ENCODE measurements around the gene UBE2L6.

Gene UBE2L6

DNA sequence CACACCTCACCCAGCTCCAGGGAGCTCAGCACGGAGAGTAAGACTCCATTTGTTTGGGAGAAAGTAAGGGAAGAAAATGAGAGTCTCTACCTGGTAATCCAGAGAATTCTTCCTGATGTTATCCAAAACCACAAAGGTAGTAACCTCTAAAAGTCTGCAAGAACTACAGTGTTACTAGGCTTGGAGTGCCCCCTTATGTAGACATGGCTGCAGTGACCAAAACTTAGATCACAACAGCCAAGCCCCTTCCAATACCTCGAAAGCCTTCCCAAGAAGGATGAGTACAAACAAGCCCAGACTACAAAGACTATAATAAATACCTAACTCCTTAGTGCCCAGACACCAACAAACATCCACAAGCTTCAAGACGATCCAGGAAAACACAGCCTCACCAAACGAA, 4.9 kb downstream of the UBE2L6 start:
- Histone ChIP-seq H3K4me1 (ENCODE audit: control insufficient read depth, insufficient read depth, low read length) (peaks cover 6% of the 10 kb centered on the region), H3K4me3 (ENCODE audit: low read depth, low read length) (no peak overlapping the region), H3K9me3 (ENCODE audit: control insufficient read depth, insufficient read depth, low read length) (no peaks in the 10 kb centered on the region), H3K9ac (ENCODE audit: low read depth, low read length) (no peak overlapping the region), H3K27me3 (ENCODE audit: control insufficient read depth, insufficient read depth, low read length) (no peaks in the 10 kb centered on the region), H3K36me3 (ENCODE audit: control insufficient read depth, insufficient read depth, low read length) (no peaks in the 10 kb centered on the region)

DNA sequence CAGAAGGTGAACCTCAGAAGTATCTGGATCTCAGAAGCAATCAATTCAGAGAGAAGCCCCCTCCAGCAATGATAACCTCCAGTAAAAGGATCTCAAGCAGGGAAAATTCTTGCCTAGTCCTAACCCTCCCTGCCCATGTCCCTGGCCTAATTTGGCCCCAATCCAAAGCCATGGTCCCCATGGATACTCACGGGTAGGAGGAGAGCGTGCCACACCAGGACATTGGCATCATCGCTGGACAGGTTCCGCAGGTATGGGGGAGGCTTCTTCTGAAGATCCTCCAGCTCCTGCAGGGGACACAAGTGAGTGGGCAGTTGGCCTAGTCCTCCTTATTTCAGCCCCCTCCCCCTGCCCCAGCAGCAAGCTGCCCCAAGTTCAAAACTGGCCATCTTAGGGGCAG, 7.3 kb downstream of the UBE2L6 start:
- no peaks in the 10 kb centered on the region for H3K9me3 ChIP-seq (ENCODE audit: control insufficient read depth, insufficient read depth, low read length)
- no peaks in the 10 kb centered on the region for H3K4me1 ChIP-seq (ENCODE audit: control insufficient read depth, insufficient read depth, low read length)
- no peaks in the 10 kb centered on the region for H3K36me3 ChIP-seq (ENCODE audit: control insufficient read depth, insufficient read depth, low read length)
- H3K4me3 ChIP-seq (ENCODE audit: low read depth, low read length), result no peak overlapping the region
- no peaks in the 10 kb centered on the region for H3K27me3 ChIP-seq (ENCODE audit: control insufficient read depth, insufficient read depth, low read length)
- H3K9ac ChIP-seq (ENCODE audit: low read depth, low read length), result no peak overlapping the region

DNA sequence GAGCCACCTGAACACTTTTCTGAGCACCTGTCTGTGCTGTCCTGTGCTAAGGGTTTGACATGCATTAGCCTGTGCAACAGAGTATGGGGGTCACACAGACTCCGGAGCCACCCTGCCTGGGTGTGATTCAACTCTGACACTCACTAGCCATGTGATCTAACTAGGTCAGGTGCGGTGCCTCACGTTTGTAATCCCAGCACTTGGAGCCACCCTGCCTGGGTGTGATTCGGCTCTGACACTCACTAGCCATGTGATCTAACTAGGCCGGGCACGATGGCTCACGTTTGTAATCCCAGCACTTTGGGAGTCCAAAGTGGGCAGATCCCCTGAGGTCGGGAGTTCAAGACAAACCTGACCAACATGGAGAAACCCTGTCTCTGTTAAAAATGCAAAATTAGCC, 11.4 kb downstream of the UBE2L6 start:
- Histone ChIP-seq H3K4me1 (ENCODE audit: control insufficient read depth, insufficient read depth, low read length) (no peaks in the 10 kb centered on the region), H3K27me3 (ENCODE audit: control insufficient read depth, insufficient read depth, low read length) (no peaks in the 10 kb centered on the region), H3K36me3 (ENCODE audit: control insufficient read depth, insufficient read depth, low read length) (peaks cover 16% of the 10 kb centered on the region), H3K9me3 (ENCODE audit: control insufficient read depth, insufficient read depth, low read length) (no peaks in the 10 kb centered on the region), H3K4me3 (ENCODE audit: low read depth, low read length) (no peak overlapping the region), H3K9ac (ENCODE audit: low read depth, low read length) (no peak overlapping the region)

DNA sequence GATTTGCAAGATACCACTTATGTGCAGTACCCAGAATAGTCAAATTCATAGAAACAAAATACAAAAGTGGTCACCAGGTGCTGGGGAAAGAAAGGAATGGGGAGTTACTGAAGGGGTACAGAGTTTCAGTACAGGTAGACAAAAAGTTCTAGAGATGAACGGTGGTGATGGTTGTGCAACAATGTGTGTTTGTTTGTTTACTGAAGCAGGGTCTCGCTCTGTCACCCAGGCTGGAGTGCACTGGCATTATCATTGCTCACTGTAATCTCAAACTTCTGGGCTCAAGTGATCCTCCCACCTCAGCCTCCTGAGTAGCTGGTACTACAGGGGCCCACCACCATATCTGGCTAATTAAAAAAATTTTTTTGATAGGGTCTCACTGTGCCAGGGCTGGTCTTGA, 12.1 kb downstream of the UBE2L6 start:
- H3K4me1 ChIP-seq (ENCODE audit: control insufficient read depth, insufficient read depth, low read length), result no peaks in the 10 kb centered on the region
- H3K9ac ChIP-seq (ENCODE audit: low read depth, low read length), result no peak overlapping the region
- H3K27me3 ChIP-seq (ENCODE audit: control insufficient read depth, insufficient read depth, low read length), result no peaks in the 10 kb centered on the region
- no peaks in the 10 kb centered on the region for H3K9me3 ChIP-seq (ENCODE audit: control insufficient read depth, insufficient read depth, low read length)
- no peak overlapping the region for H3K4me3 ChIP-seq (ENCODE audit: low read depth, low read length)
- H3K36me3 ChIP-seq (ENCODE audit: control insufficient read depth, insufficient read depth, low read length), result peaks cover 19% of the 10 kb centered on the region

DNA sequence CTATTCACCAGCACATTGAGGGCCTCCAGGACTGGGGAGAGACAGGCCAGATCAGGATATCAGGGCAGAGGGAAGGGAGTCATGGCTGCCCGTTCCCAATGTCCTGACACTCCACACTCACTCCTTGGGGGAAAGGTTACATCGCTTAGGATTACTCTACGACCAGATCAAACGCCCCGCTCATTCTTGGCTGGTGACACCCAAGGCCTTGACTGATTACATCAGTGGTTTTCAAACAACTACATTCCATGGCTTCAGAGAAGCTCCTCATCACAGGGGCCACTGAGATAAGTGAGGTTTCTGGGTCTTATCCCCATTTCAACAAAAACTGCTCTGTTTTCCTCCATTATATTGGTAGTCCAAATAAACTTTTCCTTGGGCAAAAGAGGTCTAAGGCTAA, 15.0 kb downstream of the UBE2L6 start:
- H3K9me3 ChIP-seq (ENCODE audit: control insufficient read depth, insufficient read depth, low read length), result no peaks in the 10 kb centered on the region
- peaks cover 29% of the 10 kb centered on the region for H3K36me3 ChIP-seq (ENCODE audit: control insufficient read depth, insufficient read depth, low read length)
- H3K4me3 ChIP-seq (ENCODE audit: low read depth, low read length), result no peak overlapping the region
- H3K9ac ChIP-seq (ENCODE audit: low read depth, low read length), result no peak overlapping the region
- no peaks in the 10 kb centered on the region for H3K27me3 ChIP-seq (ENCODE audit: control insufficient read depth, insufficient read depth, low read length)
- no peaks in the 10 kb centered on the region for H3K4me1 ChIP-seq (ENCODE audit: control insufficient read depth, insufficient read depth, low read length)

DNA sequence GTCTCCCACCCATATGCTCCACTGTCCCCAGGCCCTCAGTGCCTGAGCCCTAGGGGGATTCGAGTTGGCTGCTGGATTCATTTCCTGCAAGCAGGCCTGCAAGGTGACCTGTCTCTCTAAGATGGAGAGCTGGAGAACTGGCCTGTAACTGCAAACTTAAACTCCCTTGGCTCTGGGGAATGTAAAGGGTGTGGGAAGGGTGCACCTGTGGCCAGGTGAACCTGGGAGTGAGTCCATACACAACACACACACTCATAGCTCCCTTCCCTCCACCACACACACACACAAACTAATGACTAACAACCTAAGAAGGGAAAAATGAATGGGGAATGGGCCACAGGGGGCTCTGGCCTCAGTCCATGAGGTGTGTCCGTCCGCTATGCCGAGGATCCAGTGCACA, 15.5 kb downstream of the UBE2L6 start:
- H3K27me3 ChIP-seq (ENCODE audit: control insufficient read depth, insufficient read depth, low read length), result no peaks in the 10 kb centered on the region
- H3K9ac ChIP-seq (ENCODE audit: low read depth, low read length), result no peak overlapping the region
- H3K4me1 ChIP-seq (ENCODE audit: control insufficient read depth, insufficient read depth, low read length), result no peaks in the 10 kb centered on the region
- H3K4me3 ChIP-seq (ENCODE audit: low read depth, low read length), result no peak overlapping the region
- H3K9me3 ChIP-seq (ENCODE audit: control insufficient read depth, insufficient read depth, low read length), result no peaks in the 10 kb centered on the region
- H3K36me3 ChIP-seq (ENCODE audit: control insufficient read depth, insufficient read depth, low read length), result peaks cover 29% of the 10 kb centered on the region

DNA sequence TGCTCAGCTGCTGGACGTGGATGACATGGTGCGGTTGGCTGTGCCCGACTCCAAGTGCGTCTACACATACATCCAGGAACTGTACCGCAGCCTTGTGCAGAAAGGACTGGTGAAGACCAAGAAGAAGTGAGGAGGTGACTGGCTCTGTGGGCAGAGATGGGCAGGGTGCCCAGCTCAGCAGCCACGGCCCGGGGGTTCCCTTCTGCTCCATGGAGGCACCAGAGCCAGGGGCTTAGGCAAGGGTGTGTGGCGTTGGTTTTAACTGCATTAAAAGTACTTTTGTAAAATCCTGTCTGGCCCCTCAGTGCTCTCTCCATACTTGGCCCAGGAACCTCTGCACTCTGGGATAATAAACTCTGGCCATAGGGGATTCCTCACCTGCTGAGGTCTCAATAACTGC, 17.5 kb downstream of the UBE2L6 start:
- H3K4me1 ChIP-seq (ENCODE audit: control insufficient read depth, insufficient read depth, low read length), result no peaks in the 10 kb centered on the region
- no peaks in the 10 kb centered on the region for H3K9me3 ChIP-seq (ENCODE audit: control insufficient read depth, insufficient read depth, low read length)
- H3K9ac ChIP-seq (ENCODE audit: low read depth, low read length), result no peak overlapping the region
- H3K4me3 ChIP-seq (ENCODE audit: low read depth, low read length), result no peak overlapping the region
- peaks cover 29% of the 10 kb centered on the region for H3K36me3 ChIP-seq (ENCODE audit: control insufficient read depth, insufficient read depth, low read length)
- H3K27me3 ChIP-seq (ENCODE audit: control insufficient read depth, insufficient read depth, low read length), result no peaks in the 10 kb centered on the region

DNA sequence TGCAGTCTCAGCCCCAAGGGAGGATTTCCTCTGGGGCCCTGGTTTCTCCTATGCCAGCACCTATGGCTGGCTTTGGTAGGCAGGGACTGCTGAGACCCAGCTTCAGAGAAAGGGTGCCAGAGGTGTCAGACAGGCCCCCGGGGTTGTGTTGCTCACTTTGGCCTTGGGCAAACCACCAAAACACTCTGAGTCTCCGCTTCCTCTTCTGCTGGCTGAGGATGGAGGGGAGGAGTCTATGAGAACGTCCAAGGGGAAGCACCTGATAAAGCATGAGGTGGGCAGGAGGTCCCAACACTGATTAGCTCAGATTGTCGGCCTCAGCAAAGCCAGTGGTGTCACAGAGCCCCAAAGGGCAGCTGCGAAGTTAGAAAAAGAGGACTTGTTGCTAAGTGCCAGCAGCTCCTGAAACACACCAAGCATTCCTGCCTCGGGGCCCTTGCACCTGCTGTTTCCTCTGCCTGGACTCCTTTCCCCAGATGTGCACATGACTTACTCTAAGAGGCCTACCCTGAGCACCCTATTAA, 19.6 kb downstream of the UBE2L6 start:
- Histone ChIP-seq H3K4me1 (ENCODE audit: control insufficient read depth, insufficient read depth, low read length) (peaks cover 9% of the 10 kb centered on the region), H3K4me3 (ENCODE audit: low read depth, low read length) (no peak overlapping the region), H3K9ac (ENCODE audit: low read depth, low read length) (no peak overlapping the region), H3K36me3 (ENCODE audit: control insufficient read depth, insufficient read depth, low read length) (peaks cover 19% of the 10 kb centered on the region), H3K9me3 (ENCODE audit: control insufficient read depth, insufficient read depth, low read length) (no peaks in the 10 kb centered on the region), H3K27me3 (ENCODE audit: control insufficient read depth, insufficient read depth, low read length) (no peaks in the 10 kb centered on the region)

DNA sequence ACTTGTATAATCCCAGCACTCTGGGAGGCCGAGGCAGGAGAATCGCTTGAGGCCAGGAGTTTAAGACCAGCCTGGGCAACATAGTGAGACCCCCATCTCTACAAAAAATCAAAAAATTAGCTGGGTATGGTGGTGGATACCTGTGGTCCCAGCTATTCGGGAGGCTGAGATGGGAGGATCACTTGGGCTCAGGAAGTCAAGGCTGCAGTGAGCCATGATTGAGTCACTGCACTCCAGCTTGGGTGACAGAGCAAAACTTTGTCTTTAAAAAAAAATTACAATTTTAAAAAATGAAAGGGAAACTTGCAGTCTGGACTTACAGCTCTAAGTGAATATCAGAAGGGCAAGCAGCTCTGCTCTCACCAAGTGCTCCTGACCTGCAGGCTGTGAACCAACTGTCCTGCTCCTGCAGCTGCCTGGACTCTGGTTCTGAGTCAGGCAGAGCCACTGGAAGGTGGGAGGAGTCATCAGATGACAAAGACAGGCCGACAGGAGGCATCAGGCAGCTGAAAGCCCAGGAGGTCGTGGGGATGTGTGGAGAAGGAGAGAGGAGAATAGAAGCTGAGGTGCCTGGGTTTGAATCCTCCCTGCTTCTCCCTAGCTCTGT, 20.5 kb downstream of the UBE2L6 start:
- H3K27me3 ChIP-seq (ENCODE audit: control insufficient read depth, insufficient read depth, low read length), result no peaks in the 10 kb centered on the region
- peaks cover 14% of the 10 kb centered on the region for H3K36me3 ChIP-seq (ENCODE audit: control insufficient read depth, insufficient read depth, low read length)
- H3K4me3 ChIP-seq (ENCODE audit: low read depth, low read length), result no peak overlapping the region
- no peaks in the 10 kb centered on the region for H3K9me3 ChIP-seq (ENCODE audit: control insufficient read depth, insufficient read depth, low read length)
- no peak overlapping the region for H3K9ac ChIP-seq (ENCODE audit: low read depth, low read length)
- H3K4me1 ChIP-seq (ENCODE audit: control insufficient read depth, insufficient read depth, low read length), result peaks cover 14% of the 10 kb centered on the region

DNA sequence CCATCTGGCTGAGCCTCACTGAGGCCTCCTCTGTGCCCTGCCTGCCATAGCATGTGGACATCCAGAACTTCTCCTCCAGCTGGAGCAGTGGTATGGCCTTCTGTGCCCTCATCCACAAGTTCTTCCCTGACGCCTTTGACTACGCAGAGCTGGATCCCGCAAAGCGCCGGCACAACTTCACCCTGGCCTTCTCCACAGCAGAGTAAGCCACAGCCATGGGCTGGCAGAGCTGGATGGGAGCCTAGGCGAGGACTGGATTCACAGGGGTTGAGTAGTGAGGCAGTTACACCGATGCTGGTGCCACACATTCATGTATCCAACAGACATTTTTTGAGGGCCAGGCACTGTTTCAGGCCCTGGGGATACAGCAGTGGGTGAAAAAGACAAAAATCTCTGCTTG, 21.0 kb downstream of the UBE2L6 start:
- no peak overlapping the region for H3K9ac ChIP-seq (ENCODE audit: low read depth, low read length)
- no peak overlapping the region for H3K4me3 ChIP-seq (ENCODE audit: low read depth, low read length)
- H3K4me1 ChIP-seq (ENCODE audit: control insufficient read depth, insufficient read depth, low read length), result peaks cover 14% of the 10 kb centered on the region
- H3K36me3 ChIP-seq (ENCODE audit: control insufficient read depth, insufficient read depth, low read length), result peaks cover 13% of the 10 kb centered on the region
- no peaks in the 10 kb centered on the region for H3K9me3 ChIP-seq (ENCODE audit: control insufficient read depth, insufficient read depth, low read length)
- no peaks in the 10 kb centered on the region for H3K27me3 ChIP-seq (ENCODE audit: control insufficient read depth, insufficient read depth, low read length)

DNA sequence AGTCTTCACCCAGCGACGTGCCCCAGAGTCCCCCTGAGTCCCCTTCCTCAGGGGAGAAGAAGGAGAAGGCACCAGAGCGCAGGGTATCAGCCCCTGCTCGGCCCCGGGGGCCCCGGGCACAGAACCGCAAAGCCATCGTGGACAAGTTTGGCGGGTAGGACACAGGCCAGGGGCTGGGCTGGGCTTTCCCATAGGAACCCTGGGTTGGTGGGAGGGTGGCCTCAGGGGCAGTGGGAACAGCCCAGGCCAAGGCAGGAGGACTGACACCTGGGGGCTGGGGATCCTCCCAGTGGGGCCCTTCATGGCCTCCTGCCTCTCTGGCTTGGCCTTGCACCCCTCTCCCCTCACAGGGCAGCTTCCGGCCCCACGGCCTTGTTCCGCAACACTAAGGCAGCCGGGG, 21.6 kb downstream of the UBE2L6 start:
- Histone ChIP-seq H3K27me3 (ENCODE audit: control insufficient read depth, insufficient read depth, low read length) (no peaks in the 10 kb centered on the region), H3K36me3 (ENCODE audit: control insufficient read depth, insufficient read depth, low read length) (peaks cover 13% of the 10 kb centered on the region), H3K4me1 (ENCODE audit: control insufficient read depth, insufficient read depth, low read length) (peaks cover 14% of the 10 kb centered on the region), H3K9me3 (ENCODE audit: control insufficient read depth, insufficient read depth, low read length) (no peaks in the 10 kb centered on the region), H3K9ac (ENCODE audit: low read depth, low read length) (no peak overlapping the region), H3K4me3 (ENCODE audit: low read depth, low read length) (no peak overlapping the region)

DNA sequence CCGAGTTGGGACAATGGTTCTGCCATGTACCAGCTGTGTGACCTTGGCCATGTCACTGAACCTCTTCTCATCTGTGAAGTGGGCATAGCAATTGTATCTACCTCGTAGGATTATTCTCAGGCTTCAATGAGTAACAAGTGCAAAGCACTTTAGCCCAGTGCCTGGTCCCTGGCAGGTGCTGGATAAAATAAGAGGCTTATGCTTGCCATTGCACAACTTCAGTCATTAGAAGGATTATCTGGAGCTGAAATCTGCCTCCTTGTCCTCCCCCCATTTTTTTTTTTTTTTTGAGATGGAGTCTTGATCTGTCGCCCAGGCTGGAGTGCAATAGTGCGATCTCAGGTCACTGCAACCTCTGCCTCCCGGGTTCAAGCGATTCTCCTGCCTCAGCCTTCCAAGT, 22.9 kb downstream of the UBE2L6 start:
- no peak overlapping the region for H3K9ac ChIP-seq (ENCODE audit: low read depth, low read length)
- peaks cover 3% of the 10 kb centered on the region for H3K36me3 ChIP-seq (ENCODE audit: control insufficient read depth, insufficient read depth, low read length)
- no peak overlapping the region for H3K4me3 ChIP-seq (ENCODE audit: low read depth, low read length)
- peaks cover 14% of the 10 kb centered on the region for H3K4me1 ChIP-seq (ENCODE audit: control insufficient read depth, insufficient read depth, low read length)
- H3K27me3 ChIP-seq (ENCODE audit: control insufficient read depth, insufficient read depth, low read length), result no peaks in the 10 kb centered on the region
- H3K9me3 ChIP-seq (ENCODE audit: control insufficient read depth, insufficient read depth, low read length), result no peaks in the 10 kb centered on the region

All from iPS-15b (cell line).